H1 (cell line): ENCODE data around the gene KRCC1. TPM values are rescaled to one million over a fixed set of nuclear protein-coding genes. Genes with fewer than 3 reads are reported as not detected.

Experiments used
- CTCF ChIA-PET: fragments of 300-600 bp; sonication (Branson Sonifier 250); formaldehyde crosslinking; loops from one replicate; lab custom pipeline; 2021; ENCODE audit not compliant: partially characterized antibody; lab: Charles Lee
- POLR2A ChIA-PET: fragments of 300-600 bp; sonication (Branson Sonifier 250); formaldehyde crosslinking; loops from one replicate; lab custom pipeline; 2021; ENCODE audit warnings: inconsistent platforms; ENCODE audit not compliant: partially characterized antibody; lab: Charles Lee
- DNase-seq, 2 experiments: peaks; one replicate each; pipeline versions ENCODE4 v3.0.0 to v3.0.0-alpha.2; 2010 to 2022; ENCODE audit warnings: low spot score in 2 of 2, low read depth in 1 of 2, mixed read lengths in 1 of 2
- FAIRE-seq: peaks from 2 replicates; lab custom pipeline; 2011; peaks lifted over from hg19 to GRCh38; lab: Jason Lieb, UNC
- H2AFZ ChIP-seq: 2 replicates; pipeline ENCODE4 v1.8.1; 2012; ENCODE audit warnings: low read length, inconsistent platforms
- H2AK5ac ChIP-seq: 2 replicates; pipeline ENCODE4 v1.6.1; 2013; ENCODE audit warnings: low read depth, low read length
- H2BK120ac ChIP-seq: replicated peaks from 2 replicates; pipeline ENCODE3; 2013; ENCODE audit warnings: low read depth, low read length, inconsistent platforms
- H2BK12ac ChIP-seq: 2 replicates; pipeline ENCODE4 v1.6.1; 2013; ENCODE audit warnings: low read depth, low read length
- H2BK15ac ChIP-seq: 2 replicates; pipeline ENCODE4 v1.6.1; 2013; ENCODE audit warnings: low read length
- H2BK20ac ChIP-seq: 2 replicates; pipeline ENCODE4 v1.6.1; 2013; ENCODE audit warnings: low read length
- H2BK5ac ChIP-seq: 2 replicates; pipeline ENCODE4 v1.6.1; 2013; ENCODE audit warnings: low read depth, low read length
- H3K14ac ChIP-seq: 2 replicates; pipeline ENCODE4 v1.6.1; 2013; ENCODE audit warnings: inconsistent platforms; ENCODE audit not compliant: insufficient read length
- H3K18ac ChIP-seq: 2 replicates; pipeline ENCODE4 v1.6.1; 2013; ENCODE audit warnings: low read length; ENCODE audit errors: extremely low read depth
- H3K23ac ChIP-seq: 2 replicates; pipeline ENCODE4 v1.6.1; 2013; ENCODE audit warnings: inconsistent platforms; ENCODE audit not compliant: insufficient read length
- H3K23me2 ChIP-seq: 2 replicates; pipeline ENCODE4 v1.6.1; 2013; ENCODE audit warnings: low read depth, low read length
- H3K27ac ChIP-seq: 2 replicates; pipeline ENCODE4 v1.6.1; 2011; ENCODE audit warnings: low read depth, low read length, inconsistent platforms
- H3K27me3 ChIP-seq, 4 experiments: replicated peaks in 1 of 4; 1 replicate in 1 of 4; 2 replicates in 3 of 4; pipeline versions ENCODE4 v1.6.1 to v1.8.1; 2011 to 2013; ENCODE audit warnings: low read length in 3 of 4, mild to moderate bottlenecking in 3 of 4, inconsistent platforms in 2 of 4, mixed read lengths in 2 of 4, moderate library complexity in 1 of 4; ENCODE audit not compliant: control insufficient read depth in 3 of 4, insufficient read depth in 3 of 4; ENCODE audit errors: extremely low read depth in 1 of 4
- H3K36me3 ChIP-seq, 4 experiments: 2 replicates each; pipeline versions ENCODE4 v1.6.1 to v1.8.1; 2011 to 2013; ENCODE audit warnings: mild to moderate bottlenecking in 4 of 4, low read length in 3 of 4, moderate library complexity in 2 of 4, control low read depth in 1 of 4, inconsistent platforms in 1 of 4; ENCODE audit not compliant: insufficient read depth in 4 of 4, control insufficient read depth in 2 of 4
- H3K4ac ChIP-seq: replicated peaks from 2 replicates; pipeline ENCODE3; 2013; ENCODE audit warnings: low read length, low read depth, mixed read lengths, inconsistent platforms; ENCODE audit not compliant: insufficient read length
- H3K4me1 ChIP-seq, 4 experiments: replicated peaks in 1 of 4; 1 replicate in 1 of 4; 2 replicates in 3 of 4; pipeline versions ENCODE4 v1.6.1 to v1.8.1; 2011 to 2013; ENCODE audit warnings: low read length in 3 of 4, inconsistent platforms in 2 of 4, mixed read lengths in 1 of 4; ENCODE audit not compliant: insufficient read depth in 4 of 4, control insufficient read depth in 3 of 4
- H3K4me2 ChIP-seq, 2 experiments: 2 replicates each; pipeline versions ENCODE4 v1.6.1 to v1.8.1; 2011 to 2013; ENCODE audit warnings: low read depth in 2 of 2, low read length in 2 of 2, control low read depth in 1 of 2, inconsistent platforms in 1 of 2, mild to moderate bottlenecking in 1 of 2; ENCODE audit not compliant: insufficient read depth in 1 of 2
- H3K4me3 ChIP-seq, 4 experiments: fragments of 200-600, 300-600 bp in 1 of 4; sonication (generic), shearing (Covaris generic), sonication (Bioruptor Twin) in 1 of 4; 2 replicates each; pipeline versions ENCODE4 v1.5.1 to v1.8.1; 2011 to 2016; ENCODE audit warnings: low read length in 4 of 4, low read depth in 3 of 4, control low read depth in 2 of 4, inconsistent platforms in 2 of 4, mild to moderate bottlenecking in 2 of 4, mixed read lengths in 1 of 4, moderate library complexity in 1 of 4; ENCODE audit not compliant: insufficient read depth in 2 of 4; ENCODE audit errors: extremely low read depth in 1 of 4
- H3K56ac ChIP-seq: replicated peaks from 2 replicates; pipeline ENCODE3; 2013; ENCODE audit warnings: low read depth, mild to moderate bottlenecking, mixed read lengths, low read length, inconsistent platforms; ENCODE audit not compliant: insufficient read length
- H3K79me1 ChIP-seq: 2 replicates; pipeline ENCODE4 v1.6.1; 2013; ENCODE audit warnings: low read depth, low read length, control low read depth
- H3K79me2 ChIP-seq, 2 experiments: 2 replicates each; pipeline versions ENCODE4 v1.6.1 to v1.8.1; 2012 to 2013; ENCODE audit warnings: low read length in 2 of 2, mild to moderate bottlenecking in 2 of 2, inconsistent platforms in 1 of 2; ENCODE audit not compliant: insufficient read depth in 2 of 2, control insufficient read depth in 1 of 2
- H3K9ac ChIP-seq, 4 experiments: replicated peaks in 1 of 4; 1 replicate in 1 of 4; 2 replicates in 3 of 4; pipeline versions ENCODE4 v1.6.1 to v1.8.1; 2011 to 2013; ENCODE audit warnings: low read depth in 3 of 4, low read length in 3 of 4, control low read depth in 2 of 4, mild to moderate bottlenecking in 2 of 4, moderate library complexity in 2 of 4, inconsistent platforms in 1 of 4; ENCODE audit errors: extremely low read depth in 1 of 4
- H3K9me3 ChIP-seq, 2 experiments: 2 replicates each; pipeline versions ENCODE4 v1.6.1 to v1.8.1; 2012 to 2013; ENCODE audit warnings: mild to moderate bottlenecking in 2 of 2, moderate library complexity in 2 of 2, control low read depth in 1 of 2, inconsistent platforms in 1 of 2, low read depth in 1 of 2, low read length in 1 of 2, mixed read lengths in 1 of 2; ENCODE audit not compliant: insufficient read depth in 2 of 2
- H4K20me1 ChIP-seq, 2 experiments: replicated peaks in 1 of 2; 2 replicates each; pipeline versions ENCODE3 to v1.8.1; 2011 to 2013; ENCODE audit warnings: inconsistent platforms in 2 of 2, low read length in 2 of 2, mild to moderate bottlenecking in 1 of 2; ENCODE audit not compliant: insufficient read depth in 2 of 2, control insufficient read depth in 1 of 2
- H4K5ac ChIP-seq: 2 replicates; pipeline ENCODE4 v1.6.1; 2013; ENCODE audit warnings: low read length, low read depth, mixed read lengths, inconsistent platforms; ENCODE audit not compliant: insufficient read length
- H4K8ac ChIP-seq: 2 replicates; pipeline ENCODE4 v1.8.0; 2013; ENCODE audit warnings: mild to moderate bottlenecking, moderate library complexity, low read length, inconsistent platforms; ENCODE audit not compliant: insufficient read depth; ENCODE audit errors: extremely low read depth
- H4K91ac ChIP-seq: replicated peaks from 2 replicates; pipeline ENCODE3; 2013; ENCODE audit warnings: low read length, mixed read lengths, inconsistent platforms; ENCODE audit not compliant: insufficient read length
- CREB1 ChIP-seq: IDR thresholded peaks from 2 replicates; pipeline ENCODE4 v1.6.1; 2012; ENCODE audit warnings: inconsistent platforms
- FOSL1 ChIP-seq: IDR thresholded peaks from 2 replicates; pipeline ENCODE4 v1.6.1; 2011; ENCODE audit warnings: mild to moderate bottlenecking, low read depth, low read length, moderate library complexity; ENCODE audit not compliant: insufficient read depth
- MAX ChIP-seq: IDR thresholded peaks from 2 replicates; pipeline ENCODE4 v1.6.1; 2012; ENCODE audit warnings: inconsistent platforms
- WGBS, 2 experiments: shearing (Covaris generic) in 1 of 2; methylation state at CpG; one replicate each; pipeline versions ENCODE4 v1.1.6 to v1.1.7; 2013 to 2015; ENCODE audit warnings: low lambda C conversion rate in 2 of 2, mixed read lengths in 2 of 2, inconsistent platforms in 1 of 2, low coverage in 1 of 2, missing lambda C conversion rate in 1 of 2; ENCODE audit not compliant: insufficient replicate concordance in 2 of 2, insufficient coverage in 1 of 2, insufficient read length in 1 of 2; ENCODE audit errors: extremely low coverage in 1 of 2, missing lambda C conversion rate in 1 of 2; 5-methylcytosine and 5-hydroxymethylcytosine counted together
- polyA plus RNA-seq, 7 experiments: library from polyadenylated mRNA; depleted of rRNA in 3 of 7; stranded (reverse) in 5 of 7; unstranded in 2 of 7; fragments of >200 nt in 5 of 7; fragments of 200-250 nt in 2 of 7; gene quantifications; 1 replicate in 5 of 7; 2 replicates in 1 of 7; 4 replicates in 1 of 7; pipeline versions ENCODE4 v1.2.1 to v1.2.3, GENCODE V29; 2011 to 2013; ENCODE audit warnings: missing spikeins in 2 of 7, mixed read lengths in 2 of 7
- total RNA-seq: library from RNA; stranded (reverse); fragmentation: NEBNext Ultra II Directional; extraction: Animal tissue kit (Norgen Biotek cat#: 25700); gene quantifications from 2 replicates; pipeline ENCODE4 v1.2.1, GENCODE V29; 2021

KRCC1 gene
- total and polyA plus RNA-seq, 2 of the 8 experiments (the other 6 are each of a cell fraction or from before 2014, with no cell fraction given): 5.1 to 8.5 TPM

GRCh38 chr2:88086401-88086800, 30.8 kb upstream of the KRCC1 start:
- Histone ChIP-seq H3K4ac (no peak overlapping the region), H2AFZ (no peak overlapping the region), H4K20me1 (no peaks in the 10 kb centered on the region), H3K27ac (no peak overlapping the region), H2BK20ac (no peak overlapping the region), H3K27me3 (no peaks in the 10 kb centered on the region), H3K9ac (no peak overlapping the region), H3K4me2 (no peak overlapping the region)
- POLR2A ChIA-PET: no interaction called here
- CTCF ChIA-PET: interaction anchor here (0.9 to 2.7 kb wide), 3 partner anchors 11 to 105 kb away, joined by 3 to 16 read pairs (median 3); no protein-coding TSS in a partner anchor
- 0 out of 2 replicates have a peak, but pooled peaks have one; percentile 14 for TF ChIP-seq MAX
- TF ChIP-seq CREB1: no peak
- no peak for TF ChIP-seq FOSL1
- TF ChIP-seq, all 59 proteins: peak for 1
- H3K23me2 ChIP-seq: no peaks in the 10 kb centered on the region
- H3K23ac ChIP-seq: no peak overlapping the region
- no peak overlapping the region for H3K18ac ChIP-seq
- H4K5ac ChIP-seq: no peak overlapping the region
- H3K9me3 ChIP-seq: no peaks in the 10 kb centered on the region
- H3K79me2 ChIP-seq: no peaks in the 10 kb centered on the region
- no peaks in the 10 kb centered on the region for H3K36me3 ChIP-seq
- DNase-seq (no peak), FAIRE-seq (no peak)
- no peak overlapping the region for H2BK5ac ChIP-seq
- H2BK12ac ChIP-seq: no peak overlapping the region
- no peak overlapping the region for H2AK5ac ChIP-seq
- 98% methylated on average over 9 of the region's 9 CpGs; no CpG with 5 or more reads in 1 of the 2 experiments for WGBS, 2 experiments
- H3K56ac ChIP-seq: no peak overlapping the region
- no peak overlapping the region for H3K14ac ChIP-seq
- H2BK15ac ChIP-seq: no peak overlapping the region
- H4K8ac ChIP-seq: no peak overlapping the region
- H3K79me1 ChIP-seq: no peaks in the 10 kb centered on the region
- no peak overlapping the region for H2BK120ac ChIP-seq
- no peak overlapping the region for H3K4me3 ChIP-seq
- no peak overlapping the region for H4K91ac ChIP-seq
- peaks cover 1 to 6% (median 4%) of the 10 kb centered on the region in 4 experiments; a peak in 6 of 7 replicates for H3K4me1 ChIP-seq
